Body of pancreas (tissue), 4 donors: ENCODE measurements around the gene RPTOR. TPM values are rescaled to one million over a fixed set of nuclear protein-coding genes. Genes with fewer than 3 reads are reported as not detected.

ENCODE experiments used
- ATAC-seq: fragments of 150-250 bp; one replicate; pipeline ENCODE4 v1.9.1; 2016
- DNase-seq, 4 donors: peaks; one replicate each; pipeline ENCODE4 v3.0.0-alpha.2; 2019
- H3K27ac ChIP-seq, 4 donors: fragments of 200-600 bp; sonication (generic); 1 replicate in 3 of 4; 2 replicates in 1 of 4; pipeline versions ENCODE4 v1.5.1 to v1.6.1; 2016 to 2019; ENCODE audit warnings: mild to moderate bottlenecking in 1 of 4, mixed read lengths in 1 of 4, moderate library complexity in 1 of 4
- H3K27me3 ChIP-seq, 2 donors: fragments of 200-600 bp; sonication (generic); one replicate each; pipeline ENCODE4 v1.6.0; 2016; ENCODE audit warnings: mild to moderate bottlenecking in 1 of 2
- H3K36me3 ChIP-seq, 2 donors: fragments of 200-600 bp; sonication (generic); replicated peaks in 1 of 2; 2 replicates each; pipeline ENCODE4 v1.5.1; 2016; ENCODE audit warnings: low read depth in 2 of 2; ENCODE audit not compliant: insufficient read depth in 1 of 2
- H3K4me1 ChIP-seq: fragments of 200-600 bp; sonication (generic); one replicate; pipeline ENCODE4 v1.6.0; 2016
- H3K4me3 ChIP-seq, 2 donors: fragments of 200-600 bp; sonication (generic); 1 replicate in 1 of 2; 2 replicates in 1 of 2; pipeline ENCODE4 v1.5.1; 2016 to 2019
- H3K9me3 ChIP-seq, 3 donors: fragments of 200-600 bp; sonication (generic); 1 replicate in 2 of 3; 2 replicates in 1 of 3; pipeline ENCODE4 v1.5.1; 2016
- CTCF ChIP-seq, 7 experiments: fragments of 450-650 bp in 4 of 7; fragments of 200-600 bp in 3 of 7; sonication (generic) in 3 of 7; IDR thresholded peaks; one replicate each; pipeline ENCODE4 v1.5.1; 2016 to 2019; ENCODE audit warnings: antibody characterized with exemption in 7 of 7
- POLR2A ChIP-seq, 3 donors: fragments of 450-650 bp; IDR thresholded peaks; one replicate each; pipeline ENCODE4 v1.6.1; 2016; ENCODE audit warnings: antibody characterized with exemption in 3 of 3, mild to moderate bottlenecking in 2 of 3
- WGBS, 2 donors: methylation state at CpG; one replicate each; pipeline ENCODE4 v1.1.5; 2017; 5-methylcytosine and 5-hydroxymethylcytosine counted together
- intact Hi-C: fragments of 100-400 bp; cut with DNase I; formaldehyde crosslinking; loops from one replicate; pipeline ENCODE4 v1.15.1; 2023
- total RNA-seq, 2 donors: library from RNA; depleted of rRNA; stranded (reverse); fragments of >200 nt; gene quantifications; one replicate each; pipeline ENCODE4 v1.1.0, GENCODE V29; 2016

The RPTOR gene
- total RNA-seq, 2 donors from 2014 or later: 22.3 to 34.3 TPM

- intact Hi-C loops: no loop called here
- Histone ChIP-seq H3K27ac (no peak overlapping the region), H3K36me3 (peaks cover 0 to 5% of the 10 kb centered on the region in 2 donors), H3K27me3 (no peaks in the 10 kb centered on the region), H3K4me3 (no peak overlapping the region), H3K4me1 (no peaks in the 10 kb centered on the region), H3K9me3 (no peaks in the 10 kb centered on the region)
- ATAC-seq: no peak
- WGBS, 2 donors: 93 to 94% methylated on average over 25 to 34 of the region's 34 CpGs
- TF ChIP-seq POLR2A (IDR thresholded peaks at IDR 0.05) (no peak), CTCF (IDR thresholded peaks at IDR 0.05) (no peak)
- DNase-seq: no peak
Observed at GRCh38 chr17:80893604-80894438, 349.2 kb downstream of the RPTOR start.

- ATAC-seq: no peak
- peaks cover 0 to 5% of the 10 kb centered on the region in 2 donors for H3K36me3 ChIP-seq
Observed at GRCh38 chr17:80894439-80894721, 349.7 kb downstream of the RPTOR start.

GRCh38 chr17:80894726-80895125 is 350.1 kb downstream of the RPTOR start:
- no peak for ATAC-seq
- 91 to 93% methylated on average over 16 of the region's 16 CpGs for WGBS, 2 donors

More at GRCh38 chr17:80894439-80894721, 349.7 kb downstream of the RPTOR start:
- H3K9me3 ChIP-seq: no peaks in the 10 kb centered on the region
- no peak for DNase-seq
- WGBS, 2 donors: 86 to 87% methylated on average over 4 of the region's 4 CpGs
- intact Hi-C loops: no loop called here
- H3K4me1 ChIP-seq: no peaks in the 10 kb centered on the region
- no peak overlapping the region for H3K4me3 ChIP-seq
- TF ChIP-seq CTCF (IDR thresholded peaks at IDR 0.05) (no peak), POLR2A (IDR thresholded peaks at IDR 0.05) (no peak)
- H3K27me3 ChIP-seq: no peaks in the 10 kb centered on the region
- no peak overlapping the region for H3K27ac ChIP-seq

GRCh38 chr17:80895366-80895765 is 350.7 kb downstream of the RPTOR start:
- intact Hi-C loops: no loop called here
- ATAC-seq: no peak
- no peaks in the 10 kb centered on the region for H3K27me3 ChIP-seq
- no peak for DNase-seq
- H3K9me3 ChIP-seq: no peaks in the 10 kb centered on the region
- H3K4me3 ChIP-seq: no peak overlapping the region
- H3K4me1 ChIP-seq: no peaks in the 10 kb centered on the region
- no peak overlapping the region for H3K27ac ChIP-seq
- H3K36me3 ChIP-seq: peaks cover 0 to 5% of the 10 kb centered on the region in 2 donors
- TF ChIP-seq POLR2A (IDR thresholded peaks at IDR 0.05) (no peak), CTCF (IDR thresholded peaks at IDR 0.05) (no peak)
- WGBS, 2 donors: 84 to 93% methylated on average over 21 of the region's 21 CpGs

More at GRCh38 chr17:80894726-80895125, 350.1 kb downstream of the RPTOR start:
- no peak overlapping the region for H3K27ac ChIP-seq
- H3K9me3 ChIP-seq: no peaks in the 10 kb centered on the region
- H3K4me1 ChIP-seq: no peaks in the 10 kb centered on the region
- H3K4me3 ChIP-seq: no peak overlapping the region
- H3K36me3 ChIP-seq: peaks cover 0 to 5% of the 10 kb centered on the region in 2 donors
- no peaks in the 10 kb centered on the region for H3K27me3 ChIP-seq
- intact Hi-C loops: no loop called here
- TF ChIP-seq CTCF (IDR thresholded peaks at IDR 0.05): no peak
- TF ChIP-seq POLR2A (IDR thresholded peaks at IDR 0.05): no peak
- DNase-seq: no peak

GRCh38 chr17:80898716-80899115 is 354.1 kb downstream of the RPTOR start:
- WGBS, 2 donors: 90 to 93% methylated on average over 9 to 12 of the region's 13 CpGs
- H3K4me1 ChIP-seq: no peaks in the 10 kb centered on the region
- H3K4me3 ChIP-seq: no peak overlapping the region
- TF ChIP-seq CTCF (IDR thresholded peaks at IDR 0.05) (no peak), POLR2A (IDR thresholded peaks at IDR 0.05) (no peak)
- DNase-seq: no peak
- no peaks in the 10 kb centered on the region for H3K27me3 ChIP-seq
- no peak overlapping the region for H3K27ac ChIP-seq
- H3K9me3 ChIP-seq: no peaks in the 10 kb centered on the region
- peaks cover 0 to 5% of the 10 kb centered on the region in 2 donors for H3K36me3 ChIP-seq
- ATAC-seq: no peak
- intact Hi-C loops: no loop called here
